NT2/D1 (cell line): Measurements from ENCODE around the gene PTX4.

ENCODE experiments used
- SUZ12 ChIP-seq: IDR thresholded peaks from 2 replicates; pipeline ENCODE4 v1.6.1; 2011; ENCODE audit not compliant: insufficient read length, insufficient read depth; ENCODE audit errors: extremely low read depth
- YY1 ChIP-seq: IDR thresholded peaks from 2 replicates; pipeline ENCODE4 v1.6.1; 2011; ENCODE audit not compliant: insufficient read length, insufficient read depth
- ZNF274 ChIP-seq: IDR thresholded peaks from 2 replicates; pipeline ENCODE4 v1.6.1; 2011; ENCODE audit warnings: mild to moderate bottlenecking, low read depth, low read length

DNA sequence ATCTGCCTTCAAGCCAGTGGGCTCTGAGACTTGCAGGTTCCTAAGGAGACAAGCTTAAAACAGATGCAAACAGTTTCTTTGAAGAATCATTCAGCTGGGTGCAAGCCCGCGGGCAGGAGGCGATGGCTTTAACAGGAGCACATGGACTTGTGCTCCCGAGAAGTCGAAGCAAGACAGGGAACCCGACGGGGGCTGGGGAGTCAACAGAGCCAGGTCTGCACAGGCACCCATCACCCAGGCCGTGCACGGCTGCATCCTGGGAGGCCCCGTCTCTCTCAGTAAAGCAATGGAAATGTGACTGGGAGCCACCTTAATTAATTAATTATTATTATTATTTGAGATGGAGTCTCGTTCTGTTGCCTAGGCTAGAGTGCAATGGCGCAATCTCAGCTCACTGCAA, 333 bp upstream of the PTX4 start:
- TF ChIP-seq YY1 (no peak), SUZ12 (no peak), ZNF274 (no peak)
